ENCODE data around the gene ACHE.

The ACHE gene

GRCh38 chr7:100881136-100881535, 14.6 kb downstream of the ACHE start:
- TF ChIP-seq TOX (CRISPR knock-in tag; IDR thresholded peaks at IDR 0.05; ENCODE audit: borderline replicate concordance) (no peak), TSHZ2 (CRISPR knock-in tag; IDR thresholded peaks at IDR 0.05) (no peak)

DNA sequence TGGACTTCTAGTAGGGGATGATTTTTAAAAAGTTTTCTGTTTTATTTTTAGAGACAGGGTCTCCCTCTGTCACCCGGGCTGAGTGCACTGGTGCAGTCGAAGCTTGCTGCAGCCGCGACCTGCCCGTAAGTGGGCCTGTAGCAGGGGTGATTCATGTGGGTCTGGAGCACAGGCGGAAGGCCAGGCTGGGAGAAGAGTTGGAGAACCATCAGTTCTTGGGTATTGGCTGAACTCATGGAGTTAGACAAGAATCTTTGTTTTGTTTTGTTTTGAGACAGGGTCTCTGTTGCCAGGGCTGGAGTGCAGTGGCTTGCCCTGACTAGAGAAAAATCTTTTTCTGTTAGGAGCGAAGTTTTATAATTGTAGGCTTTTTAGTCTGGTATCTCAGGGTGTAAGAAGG, 15.0 kb downstream of the ACHE start:
- ATAC-seq, result no peak

More at GRCh38 chr7:100881136-100881535, 14.6 kb downstream of the ACHE start:
- ATAC-seq, result no peak

DNA sequence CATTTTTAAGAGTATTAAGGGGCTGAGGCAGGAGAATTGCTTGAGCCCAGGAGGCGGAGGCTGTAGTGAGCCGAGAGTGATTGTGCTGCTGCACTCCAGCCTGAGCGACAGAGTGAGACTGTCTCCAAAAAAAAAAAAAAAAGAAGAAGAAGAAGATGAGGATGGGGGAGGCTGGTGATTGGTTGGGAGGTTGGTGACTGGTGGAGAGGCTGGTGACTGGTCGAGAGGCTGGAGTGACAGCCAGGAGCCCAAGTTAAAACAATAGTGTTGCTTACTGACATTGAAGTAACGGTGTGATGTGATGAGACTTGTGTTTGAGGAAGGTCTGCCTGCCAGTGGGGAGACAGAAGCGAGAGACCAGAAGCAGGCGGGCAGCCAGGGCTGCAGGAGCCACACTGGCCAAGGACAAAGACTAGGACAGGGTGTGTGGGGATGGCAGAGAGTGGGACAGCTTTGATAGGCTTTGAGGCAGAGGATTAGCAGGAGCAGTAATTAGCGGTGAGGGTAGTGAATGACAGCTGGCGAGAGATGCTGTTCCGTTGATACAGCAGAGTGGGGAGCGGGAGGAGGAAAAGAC, 15.9 kb downstream of the ACHE start:
- TF ChIP-seq POU6F1 (CRISPR knock-in tag; IDR thresholded peaks at IDR 0.05; ENCODE audit: borderline replicate concordance, low read depth) (no peak), OSR1 (CRISPR knock-in tag; IDR thresholded peaks at IDR 0.05) (no peak), RARB (CRISPR knock-in tag; IDR thresholded peaks at IDR 0.05) (no peak), ZNF8 (CRISPR knock-in tag; IDR thresholded peaks at IDR 0.05) (no peak), ZNF70 (CRISPR knock-in tag; IDR thresholded peaks at IDR 0.05) (no peak), ZNF565 (CRISPR knock-in tag; conservative IDR thresholded peaks at IDR 0.05; ENCODE audit: low read depth) (no peak), GLIS3 (CRISPR knock-in tag; IDR thresholded peaks at IDR 0.05) (no peak), ZC3H10 (CRISPR knock-in tag; IDR thresholded peaks at IDR 0.05) (no peak), ISL1 (CRISPR knock-in tag; IDR thresholded peaks at IDR 0.05) (no peak), BACH2 (CRISPR knock-in tag; IDR thresholded peaks at IDR 0.05; ENCODE audit: borderline replicate concordance) (no peak), CSDC2 (CRISPR knock-in tag; IDR thresholded peaks at IDR 0.05) (no peak), TOX (CRISPR knock-in tag; IDR thresholded peaks at IDR 0.05; ENCODE audit: borderline replicate concordance) (no peak)
- TF ChIP-seq, protein P1, sequence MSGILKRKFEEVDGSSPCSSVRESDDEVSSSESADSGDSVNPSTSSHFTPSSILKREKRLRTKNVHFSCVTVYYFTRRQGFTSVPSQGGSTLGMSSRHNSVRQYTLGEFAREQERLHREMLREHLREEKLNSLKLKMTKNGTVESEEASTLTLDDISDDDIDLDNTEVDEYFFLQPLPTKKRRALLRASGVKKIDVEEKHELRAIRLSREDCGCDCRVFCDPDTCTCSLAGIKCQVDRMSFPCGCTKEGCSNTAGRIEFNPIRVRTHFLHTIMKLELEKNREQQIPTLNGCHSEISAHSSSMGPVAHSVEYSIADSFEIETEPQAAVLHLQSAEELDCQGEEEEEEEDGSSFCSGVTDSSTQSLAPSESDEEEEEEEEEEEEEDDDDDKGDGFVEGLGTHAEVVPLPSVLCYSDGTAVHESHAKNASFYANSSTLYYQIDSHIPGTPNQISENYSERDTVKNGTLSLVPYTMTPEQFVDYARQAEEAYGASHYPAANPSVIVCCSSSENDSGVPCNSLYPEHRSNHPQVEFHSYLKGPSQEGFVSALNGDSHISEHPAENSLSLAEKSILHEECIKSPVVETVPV (CRISPR knock-in tag; IDR thresholded peaks at IDR 0.05), result no peak
- TF ChIP-seq, protein P2, sequence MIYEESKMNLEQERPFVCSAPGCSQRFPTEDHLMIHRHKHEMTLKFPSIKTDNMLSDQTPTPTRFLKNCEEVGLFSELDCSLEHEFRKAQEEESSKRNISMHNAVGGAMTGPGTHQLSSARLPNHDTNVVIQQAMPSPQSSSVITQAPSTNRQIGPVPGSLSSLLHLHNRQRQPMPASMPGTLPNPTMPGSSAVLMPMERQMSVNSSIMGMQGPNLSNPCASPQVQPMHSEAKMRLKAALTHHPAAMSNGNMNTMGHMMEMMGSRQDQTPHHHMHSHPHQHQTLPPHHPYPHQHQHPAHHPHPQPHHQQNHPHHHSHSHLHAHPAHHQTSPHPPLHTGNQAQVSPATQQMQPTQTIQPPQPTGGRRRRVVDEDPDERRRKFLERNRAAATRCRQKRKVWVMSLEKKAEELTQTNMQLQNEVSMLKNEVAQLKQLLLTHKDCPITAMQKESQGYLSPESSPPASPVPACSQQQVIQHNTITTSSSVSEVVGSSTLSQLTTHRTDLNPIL (CRISPR knock-in tag; IDR thresholded peaks at IDR 0.05; ENCODE audit: low read depth), result no peak
- ATAC-seq, result no peak

More for the DNA sequence above, 15.0 kb downstream of the ACHE start:
- TF ChIP-seq TCF4 (CRISPR knock-in tag; IDR thresholded peaks at IDR 0.05; ENCODE audit: borderline replicate concordance) (no peak), ESRRG (CRISPR knock-in tag; IDR thresholded peaks at IDR 0.05) (no peak)
- TF ChIP-seq, protein P3, sequence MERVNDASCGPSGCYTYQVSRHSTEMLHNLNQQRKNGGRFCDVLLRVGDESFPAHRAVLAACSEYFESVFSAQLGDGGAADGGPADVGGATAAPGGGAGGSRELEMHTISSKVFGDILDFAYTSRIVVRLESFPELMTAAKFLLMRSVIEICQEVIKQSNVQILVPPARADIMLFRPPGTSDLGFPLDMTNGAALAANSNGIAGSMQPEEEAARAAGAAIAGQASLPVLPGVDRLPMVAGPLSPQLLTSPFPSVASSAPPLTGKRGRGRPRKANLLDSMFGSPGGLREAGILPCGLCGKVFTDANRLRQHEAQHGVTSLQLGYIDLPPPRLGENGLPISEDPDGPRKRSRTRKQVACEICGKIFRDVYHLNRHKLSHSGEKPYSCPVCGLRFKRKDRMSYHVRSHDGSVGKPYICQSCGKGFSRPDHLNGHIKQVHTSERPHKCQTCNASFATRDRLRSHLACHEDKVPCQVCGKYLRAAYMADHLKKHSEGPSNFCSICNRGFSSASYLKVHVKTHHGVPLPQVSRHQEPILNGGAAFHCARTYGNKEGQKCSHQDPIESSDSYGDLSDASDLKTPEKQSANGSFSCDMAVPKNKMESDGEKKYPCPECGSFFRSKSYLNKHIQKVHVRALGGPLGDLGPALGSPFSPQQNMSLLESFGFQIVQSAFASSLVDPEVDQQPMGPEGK (CRISPR knock-in tag; IDR thresholded peaks at IDR 0.05; ENCODE audit: borderline replicate concordance), result no peak

GRCh38 chr7:100878685-100879084, 17.0 kb downstream of the ACHE start:
- no peak for ATAC-seq
- TF ChIP-seq, protein P1 (CRISPR knock-in tag; IDR thresholded peaks at IDR 0.05), result no peak
- TF ChIP-seq ZFP30 (CRISPR knock-in tag; IDR thresholded peaks at IDR 0.05) (no peak), ZNF565 (CRISPR knock-in tag; conservative IDR thresholded peaks at IDR 0.05; ENCODE audit: low read depth) (no peak)

Measured in SK-N-SH treated with all-trans-retinoic acid at 6 μM for 48 hours (cell line).